Measurements from ENCODE around the gene SLC8B1. TPM values are rescaled to one million over a fixed set of nuclear protein-coding genes. Genes with fewer than 3 reads are reported as not detected.

Gene SLC8B1
- total RNA-seq, 1 experiment from 2014 or later: 34.1 TPM

GRCh38 chr12:113332688-113333417 is 2.1 kb downstream of the SLC8B1 start:
- CTCF ChIA-PET: no interaction called here
- no TSS peak for BruUV-seq (replicated peaks)
- H3K27me3 ChIP-seq (ENCODE audit: low read length): no peaks in the 10 kb centered on the region
- H3K9ac ChIP-seq (ENCODE audit: low read length): no peak overlapping the region
- peaks cover 19% of the 10 kb centered on the region for H3K79me2 ChIP-seq (ENCODE audit: low read length)
- no peaks in the 10 kb centered on the region for H3F3A ChIP-seq (ENCODE audit: low read length, unreplicated experiment)
- POLR2A ChIA-PET (ENCODE audit: unreplicated experiment): no interaction called here
- TF ChIP-seq EZH2phosphoT487 (IDR thresholded peaks at IDR 0.05; ENCODE audit: borderline replicate concordance, low read length): no peak
- TF ChIP-seq EZH2 (IDR thresholded peaks at IDR 0.05; ENCODE audit: low read length, unreplicated experiment): no peak
- TF ChIP-seq CTCF (conservative IDR thresholded peaks at IDR 0.05; ENCODE audit: low read depth, low read length): no peak
- no peak overlapping the region for H2AFZ ChIP-seq (ENCODE audit: low read length)
- peak overlapping the region; percentile 77 for H3K4me3 ChIP-seq (ENCODE audit: low read length)
- H3K4me2 ChIP-seq (ENCODE audit: low read length): peak overlapping the region; percentile 88
- H3K9me3 ChIP-seq (ENCODE audit: low read length): no peaks in the 10 kb centered on the region
- no peaks in the 10 kb centered on the region for H4K20me1 ChIP-seq (ENCODE audit: low read length)
- DNase-seq (no peak), ATAC-seq (no peak)
- peaks cover 12% of the 10 kb centered on the region; the same call in 1 of the 2 replicates for H3K36me3 ChIP-seq (ENCODE audit: low read depth, low read length)
- intact Hi-C loops (cut with micrococcal nuclease): no loop called here
- peaks cover 15% of the 10 kb centered on the region for H3K4me1 ChIP-seq (ENCODE audit: insufficient read depth, low read length)
- H3K9me2 ChIP-seq (replicated peaks; ENCODE audit: low read length): no peaks in the 10 kb centered on the region
- no peak overlapping the region for H3K27ac ChIP-seq (ENCODE audit: low read length)

- Histone ChIP-seq H3K9me2 (replicated peaks; ENCODE audit: low read length) (no peaks in the 10 kb centered on the region), H3K4me1 (ENCODE audit: insufficient read depth, low read length) (peaks cover 15% of the 10 kb centered on the region), H2AFZ (ENCODE audit: low read length) (no peak overlapping the region), H4K20me1 (ENCODE audit: low read length) (no peaks in the 10 kb centered on the region), H3K4me2 (ENCODE audit: low read length) (no peak overlapping the region), H3K4me3 (ENCODE audit: low read length) (no peak overlapping the region), H3K27me3 (ENCODE audit: low read length) (no peaks in the 10 kb centered on the region), H3K79me2 (ENCODE audit: low read length) (peaks cover 19% of the 10 kb centered on the region), H3F3A (ENCODE audit: low read length, unreplicated experiment) (no peaks in the 10 kb centered on the region), H3K9me3 (ENCODE audit: low read length) (no peaks in the 10 kb centered on the region), H3K36me3 (ENCODE audit: low read depth, low read length) (peaks cover 12% of the 10 kb centered on the region; the same call in 1 of the 2 replicates), H3K9ac (ENCODE audit: low read length) (no peak overlapping the region), H3K27ac (ENCODE audit: low read length) (no peak overlapping the region)
- BruUV-seq (replicated peaks): no TSS peak
- TF ChIP-seq CTCF (conservative IDR thresholded peaks at IDR 0.05; ENCODE audit: low read depth, low read length) (no peak), EZH2phosphoT487 (IDR thresholded peaks at IDR 0.05; ENCODE audit: borderline replicate concordance, low read length) (no peak), EZH2 (IDR thresholded peaks at IDR 0.05; ENCODE audit: low read length, unreplicated experiment) (no peak)
- intact Hi-C loops (cut with micrococcal nuclease): no loop called here
- ATAC-seq: no peak
- CTCF ChIA-PET: no interaction called here
- no peak for DNase-seq
- POLR2A ChIA-PET (ENCODE audit: unreplicated experiment): no interaction called here
These were observed 4.4 kb downstream of the SLC8B1 start for GRCh38 chr12:113330505-113330904.

GRCh38 chr12:113329791-113330417 is 5.0 kb downstream of the SLC8B1 start:
- H2AFZ ChIP-seq (ENCODE audit: low read length): no peak overlapping the region
- H3K9ac ChIP-seq (ENCODE audit: low read length): no peak overlapping the region
- intact Hi-C loops (cut with micrococcal nuclease): no loop called here
- H3K36me3 ChIP-seq (ENCODE audit: low read depth, low read length): peaks cover 12% of the 10 kb centered on the region; the same call in 1 of the 2 replicates
- TF ChIP-seq CTCF (conservative IDR thresholded peaks at IDR 0.05; ENCODE audit: low read depth, low read length) (no peak), EZH2phosphoT487 (IDR thresholded peaks at IDR 0.05; ENCODE audit: borderline replicate concordance, low read length) (no peak), EZH2 (IDR thresholded peaks at IDR 0.05; ENCODE audit: low read length, unreplicated experiment) (no peak)
- BruUV-seq (replicated peaks): no TSS peak
- POLR2A ChIA-PET (ENCODE audit: unreplicated experiment): no interaction called here
- H3K9me3 ChIP-seq (ENCODE audit: low read length): no peaks in the 10 kb centered on the region
- peaks cover 15% of the 10 kb centered on the region for H3K4me1 ChIP-seq (ENCODE audit: insufficient read depth, low read length)
- H4K20me1 ChIP-seq (ENCODE audit: low read length): no peaks in the 10 kb centered on the region
- no peaks in the 10 kb centered on the region for H3F3A ChIP-seq (ENCODE audit: low read length, unreplicated experiment)
- H3K4me3 ChIP-seq (ENCODE audit: low read length): no peak overlapping the region
- H3K27ac ChIP-seq (ENCODE audit: low read length): no peak overlapping the region
- DNase-seq: no peak
- no peak overlapping the region for H3K4me2 ChIP-seq (ENCODE audit: low read length)
- H3K27me3 ChIP-seq (ENCODE audit: low read length): no peaks in the 10 kb centered on the region
- H3K9me2 ChIP-seq (replicated peaks; ENCODE audit: low read length): no peaks in the 10 kb centered on the region
- CTCF ChIA-PET: no interaction called here
- peaks cover 19% of the 10 kb centered on the region for H3K79me2 ChIP-seq (ENCODE audit: low read length)
- ATAC-seq: no peak
